Measurements from ENCODE around the gene COX7C. TPM values are rescaled to one million over a fixed set of nuclear protein-coding genes. Genes with fewer than 3 reads are reported as not detected.
A peak's percentile ranks its signal among the peaks of the same experiment; 100 is the strongest.

Gene COX7C
- total RNA-seq, 2 experiments from 2014 or later: 282 to 495 TPM

- no peak overlapping the region for H3K4me3 ChIP-seq (ENCODE audit: low read depth, low read length, poor library complexity, severe bottlenecking)
- no peaks in the 10 kb centered on the region for H3K36me3 ChIP-seq (ENCODE audit: insufficient read depth, low read length)
- H4K20me1 ChIP-seq (ENCODE audit: insufficient read depth, low read length): no peaks in the 10 kb centered on the region
- intact Hi-C loops (cut with micrococcal nuclease; ENCODE audit: unreplicated experiment): no loop called here
- BruUV-seq (replicated peaks): no TSS peak
- H2AFZ ChIP-seq (ENCODE audit: low read length): no peak overlapping the region
- no peak overlapping the region for H3K4me2 ChIP-seq (ENCODE audit: low read length)
- ChIA-PET CTCF (ENCODE audit: unreplicated experiment) (no interaction called here), POLR2A (no interaction called here)
- no peak for TF ChIP-seq CTCF (conservative IDR thresholded peaks at IDR 0.05; ENCODE audit: low read length)
- TF ChIP-seq EZH2phosphoT487 (IDR thresholded peaks at IDR 0.05; ENCODE audit: borderline replicate concordance, low read depth, low read length): no peak
- no peak overlapping the region for H3K27ac ChIP-seq (ENCODE audit: low read depth, low read length, poor library complexity, severe bottlenecking)
- no peak for DNase-seq (ENCODE audit: low spot score)
- H3K79me2 ChIP-seq (ENCODE audit: insufficient read depth, low read depth, low read length): peaks cover 6% of the 10 kb centered on the region
- peaks cover 4% of the 10 kb centered on the region; the same call in 1 of the 2 replicates for H3K9me3 ChIP-seq (ENCODE audit: low read length)
- H3K9me2 ChIP-seq (ENCODE audit: insufficient read depth, low read length): no peaks in the 10 kb centered on the region
- peaks cover 6% of the 10 kb centered on the region for H3K4me1 ChIP-seq (ENCODE audit: insufficient read depth, low read length, poor library complexity, severe bottlenecking)
These were observed 4.3 kb upstream of the COX7C start for GRCh38 chr5:86613455-86613854.

GRCh38 chr5:86617309-86617755 lies 409 bp upstream of the COX7C start:
- peak overlapping the region; percentile 100 for H2AFZ ChIP-seq (ENCODE audit: low read length)
- peaks cover 27% of the 10 kb centered on the region for H3K79me2 ChIP-seq (ENCODE audit: insufficient read depth, low read depth, low read length)
- H3K9me3 ChIP-seq (ENCODE audit: low read length): peaks cover 4% of the 10 kb centered on the region; the same call in 1 of the 2 replicates
- H3K27ac ChIP-seq (ENCODE audit: low read depth, low read length, poor library complexity, severe bottlenecking): no peak overlapping the region
- intact Hi-C loops (cut with micrococcal nuclease; ENCODE audit: unreplicated experiment): loop anchor here (5.0 kb wide), 1 partner anchor 795 kb away; the partner anchor contains the start of gene CCNH
- peaks cover 34% of the 10 kb centered on the region for H3K36me3 ChIP-seq (ENCODE audit: insufficient read depth, low read length)
- POLR2A ChIA-PET: interaction anchor here (0.8 kb wide), 1 partner anchor 50 kb away, joined by 3 read pairs; no protein-coding TSS in a partner anchor
- peaks cover 17% of the 10 kb centered on the region for H3K4me1 ChIP-seq (ENCODE audit: insufficient read depth, low read length, poor library complexity, severe bottlenecking)
- TF ChIP-seq EZH2phosphoT487 (IDR thresholded peaks at IDR 0.05; ENCODE audit: borderline replicate concordance, low read depth, low read length) (no peak), CTCF (conservative IDR thresholded peaks at IDR 0.05; ENCODE audit: low read length) (no peak)
- CTCF ChIA-PET (ENCODE audit: unreplicated experiment): no interaction called here
- no peaks in the 10 kb centered on the region for H3K9me2 ChIP-seq (ENCODE audit: insufficient read depth, low read length)
- no TSS peak for BruUV-seq (replicated peaks)
- DNase-seq (ENCODE audit: low spot score): no peak
- peak overlapping the region; percentile 20; the same call in 1 of the 2 replicates for H3K4me2 ChIP-seq (ENCODE audit: low read length)
- peak overlapping the region; percentile 98 for H3K4me3 ChIP-seq (ENCODE audit: low read depth, low read length, poor library complexity, severe bottlenecking)
- peaks cover 13% of the 10 kb centered on the region; the same call in 1 of the 2 replicates for H4K20me1 ChIP-seq (ENCODE audit: insufficient read depth, low read length)

- Histone ChIP-seq H3K4me2 (ENCODE audit: low read length) (no peak overlapping the region), H3K9me3 (ENCODE audit: low read length) (no peaks in the 10 kb centered on the region), H3K4me3 (ENCODE audit: low read depth, low read length, poor library complexity, severe bottlenecking) (no peak overlapping the region), H3K9me2 (ENCODE audit: insufficient read depth, low read length) (no peaks in the 10 kb centered on the region), H3K4me1 (ENCODE audit: insufficient read depth, low read length, poor library complexity, severe bottlenecking) (peaks cover 10% of the 10 kb centered on the region), H3K27ac (ENCODE audit: low read depth, low read length, poor library complexity, severe bottlenecking) (no peak overlapping the region), H3K79me2 (ENCODE audit: insufficient read depth, low read depth, low read length) (peaks cover 15% of the 10 kb centered on the region), H3K36me3 (ENCODE audit: insufficient read depth, low read length) (peaks cover 43% of the 10 kb centered on the region), H4K20me1 (ENCODE audit: insufficient read depth, low read length) (peaks cover 13% of the 10 kb centered on the region; the same call in 1 of the 2 replicates), H2AFZ (ENCODE audit: low read length) (no peak overlapping the region)
- POLR2A ChIA-PET: interaction anchor here (0.5 to 2.8 kb wide), 3 partner anchors 19 to 406 kb away, joined by 3 to 8 read pairs (median 4); no protein-coding TSS in a partner anchor
- BruUV-seq (replicated peaks): no TSS peak
- CTCF ChIA-PET (ENCODE audit: unreplicated experiment): no interaction called here
- DNase-seq (ENCODE audit: low spot score): no peak
- TF ChIP-seq CTCF (conservative IDR thresholded peaks at IDR 0.05; ENCODE audit: low read length) (no peak), EZH2phosphoT487 (IDR thresholded peaks at IDR 0.05; ENCODE audit: borderline replicate concordance, low read depth, low read length) (no peak)
- intact Hi-C loops (cut with micrococcal nuclease; ENCODE audit: unreplicated experiment): no loop called here
These were observed 6.2 kb downstream of the COX7C start for GRCh38 chr5:86623785-86624483.
